GM18870 (cell line): ENCODE data around the gene GALNT7.
"Not testable (repeated sequence)": the region's sequence is repeated elsewhere in the genome, so short reads cannot be mapped to it uniquely, and the experiment has no call there.

Experiments used
- ATAC-seq: cut with Tn5 transposase; IDR thresholded peaks from one replicate; pipeline ENCODE4 v1.9.1; 2021; ENCODE audit warnings: moderate library complexity; ENCODE audit not compliant: unreplicated experiment

Gene GALNT7

GRCh38 chr4:173192375-173193162 is 24.0 kb downstream of the GALNT7 start:
- no peak for ATAC-seq

GRCh38 chr4:173194157-173194556 is 25.5 kb downstream of the GALNT7 start:
- ATAC-seq = no peak

- ATAC-seq = no peak
Measured at GRCh38 chr4:173195109-173195508, 26.5 kb downstream of the GALNT7 start.

GRCh38 chr4:173199553-173199952 is 30.9 kb downstream of the GALNT7 start:
- ATAC-seq = no peak

- ATAC-seq = no peak
Measured at GRCh38 chr4:173200103-173200884, 31.7 kb downstream of the GALNT7 start.

- ATAC-seq = no peak
Measured at GRCh38 chr4:173202395-173202794, 33.8 kb downstream of the GALNT7 start.

GRCh38 chr4:173205656-173206055 is 37.0 kb downstream of the GALNT7 start:
- no peak for ATAC-seq

- ATAC-seq = no peak
Measured at GRCh38 chr4:173208420-173208819, 39.8 kb downstream of the GALNT7 start.

GRCh38 chr4:173211222-173211621 is 42.6 kb downstream of the GALNT7 start:
- ATAC-seq = no peak

- no peak for ATAC-seq
Measured at GRCh38 chr4:173211838-173212237, 43.2 kb downstream of the GALNT7 start.

- no peak for ATAC-seq
Measured at GRCh38 chr4:173212379-173212778, 43.8 kb downstream of the GALNT7 start.

GRCh38 chr4:173213296-173213695 is 44.7 kb downstream of the GALNT7 start:
- no peak for ATAC-seq

GRCh38 chr4:173214231-173214630 is 45.6 kb downstream of the GALNT7 start:
- no peak for ATAC-seq

GRCh38 chr4:173214661-173215060 is 46.0 kb downstream of the GALNT7 start:
- no peak for ATAC-seq

GRCh38 chr4:173217075-173217474 is 48.5 kb downstream of the GALNT7 start:
- ATAC-seq = no peak

GRCh38 chr4:173217727-173218126 is 49.1 kb downstream of the GALNT7 start:
- no peak for ATAC-seq

GRCh38 chr4:173218411-173219125 is 50.0 kb downstream of the GALNT7 start:
- no peak for ATAC-seq

- not testable (repeated sequence) for ATAC-seq
Measured at GRCh38 chr4:173219126-173219437, 50.5 kb downstream of the GALNT7 start.

GRCh38 chr4:173223743-173224142 is 55.1 kb downstream of the GALNT7 start:
- ATAC-seq = no peak

GRCh38 chr4:173226401-173226888 is 57.8 kb downstream of the GALNT7 start:
- ATAC-seq = no peak

- no peak for ATAC-seq
Measured at GRCh38 chr4:173227756-173228155, 59.1 kb downstream of the GALNT7 start.

- peak; percentile 56 for ATAC-seq
Measured at GRCh38 chr4:173230062-173230461, 61.5 kb downstream of the GALNT7 start.
